Effector memory CD4-positive, alpha-beta T cell (primary cell): ENCODE results near the gene SNRNP40.

Source experiments
- DNase-seq, 3 donors: peaks; one replicate each; pipeline ENCODE4 v3.0.0-alpha.2; 2020
- H3K27ac ChIP-seq: 2 replicates; pipeline ENCODE4 v1.7.0; 2013; ENCODE audit warnings: mild to moderate bottlenecking, low read length, moderate library complexity; ENCODE audit not compliant: insufficient read depth, poor library complexity, severe bottlenecking
- H3K27me3 ChIP-seq: replicated peaks from 2 replicates; pipeline ENCODE4 v1.7.0; 2013; ENCODE audit warnings: mild to moderate bottlenecking, low read length; ENCODE audit not compliant: insufficient read depth, control insufficient read depth, poor library complexity, severe bottlenecking
- H3K36me3 ChIP-seq: 2 replicates; pipeline ENCODE4 v1.7.0; 2013; ENCODE audit warnings: mild to moderate bottlenecking, low read length, moderate library complexity; ENCODE audit not compliant: control insufficient read depth, insufficient read depth
- H3K4me1 ChIP-seq: 2 replicates; pipeline ENCODE4 v1.7.0; 2013; ENCODE audit warnings: low read length, mild to moderate bottlenecking; ENCODE audit not compliant: control insufficient read depth, insufficient read depth, poor library complexity, severe bottlenecking
- H3K4me3 ChIP-seq: 2 replicates; pipeline ENCODE4 v1.7.0; 2013; ENCODE audit warnings: low read length, low read depth, mild to moderate bottlenecking; ENCODE audit not compliant: insufficient read depth, poor library complexity, severe bottlenecking
- H3K9me3 ChIP-seq: 2 replicates; pipeline ENCODE4 v1.7.0; 2013; ENCODE audit warnings: mild to moderate bottlenecking, low read length, moderate library complexity; ENCODE audit not compliant: control insufficient read depth

SNRNP40 gene

GRCh38 chr1:31258581-31258980 lies 38.0 kb downstream of the SNRNP40 start:
- Histone ChIP-seq H3K4me3 (no peak overlapping the region), H3K27ac (no peak overlapping the region), H3K9me3 (no peaks in the 10 kb centered on the region), H3K36me3 (peaks cover 29% of the 10 kb centered on the region), H3K27me3 (no peaks in the 10 kb centered on the region), H3K4me1 (no peaks in the 10 kb centered on the region)
- no peak for DNase-seq

GRCh38 chr1:31257213-31257612 lies 39.4 kb downstream of the SNRNP40 start:
- Histone ChIP-seq H3K4me3 (no peak overlapping the region), H3K36me3 (peaks cover 29% of the 10 kb centered on the region), H3K4me1 (no peaks in the 10 kb centered on the region), H3K27ac (no peak overlapping the region), H3K9me3 (no peaks in the 10 kb centered on the region), H3K27me3 (no peaks in the 10 kb centered on the region)
- DNase-seq = no peak

- Histone ChIP-seq H3K4me3 (no peak overlapping the region), H3K4me1 (no peaks in the 10 kb centered on the region), H3K27ac (no peak overlapping the region), H3K9me3 (no peaks in the 10 kb centered on the region), H3K27me3 (no peaks in the 10 kb centered on the region), H3K36me3 (no peaks in the 10 kb centered on the region)
- no peak for DNase-seq
Observed at GRCh38 chr1:31249854-31250253, 46.7 kb downstream of the SNRNP40 start.

GRCh38 chr1:31248276-31248675 lies 48.3 kb downstream of the SNRNP40 start:
- H3K36me3 ChIP-seq = no peaks in the 10 kb centered on the region
- H3K27me3 ChIP-seq = no peaks in the 10 kb centered on the region
- no peak overlapping the region for H3K27ac ChIP-seq
- H3K4me3 ChIP-seq = no peak overlapping the region
- H3K4me1 ChIP-seq = no peaks in the 10 kb centered on the region
- no peak for DNase-seq
- H3K9me3 ChIP-seq = no peaks in the 10 kb centered on the region

- Histone ChIP-seq H3K4me1 (no peaks in the 10 kb centered on the region), H3K36me3 (no peaks in the 10 kb centered on the region), H3K27me3 (peaks cover 8% of the 10 kb centered on the region), H3K27ac (no peak overlapping the region), H3K9me3 (no peaks in the 10 kb centered on the region), H3K4me3 (no peak overlapping the region)
- no peak for DNase-seq
Observed at GRCh38 chr1:31244326-31244725, 52.3 kb downstream of the SNRNP40 start.

- Histone ChIP-seq H3K27ac (no peak overlapping the region), H3K9me3 (no peaks in the 10 kb centered on the region), H3K4me1 (peaks cover 4% of the 10 kb centered on the region), H3K36me3 (no peaks in the 10 kb centered on the region), H3K4me3 (no peak overlapping the region), H3K27me3 (peaks cover 8% of the 10 kb centered on the region)
- DNase-seq = no peak
Observed at GRCh38 chr1:31243501-31244286, 52.9 kb downstream of the SNRNP40 start.

GRCh38 chr1:31241321-31241720 lies 55.3 kb downstream of the SNRNP40 start:
- Histone ChIP-seq H3K4me1 (peaks cover 7% of the 10 kb centered on the region), H3K4me3 (no peak overlapping the region), H3K27me3 (peaks cover 17% of the 10 kb centered on the region), H3K36me3 (no peaks in the 10 kb centered on the region), H3K27ac (no peak overlapping the region), H3K9me3 (no peaks in the 10 kb centered on the region)
- DNase-seq = no peak

GRCh38 chr1:31239653-31240241 lies 56.8 kb downstream of the SNRNP40 start, which contains the start of gene NKAIN1:
Gene NKAIN1, minus strand, starts transcription at chr1:31239887. Its CDS starts 340 bp downstream, at chr1:31239547.
- Histone ChIP-seq H3K27ac (no peak within 1 kb of the TSS), H3K4me3 (no peak within 1 kb of the TSS)

GRCh38 chr1:31238986-31239613 lies 57.5 kb downstream of the SNRNP40 start:
- peaks cover 18% of the 10 kb centered on the region for H3K27me3 ChIP-seq

More at GRCh38 chr1:31239653-31240241, 56.8 kb downstream of the SNRNP40 start, which contains the start of gene NKAIN1:
- no peak for DNase-seq
- H3K27me3 ChIP-seq = peaks cover 18% of the 10 kb centered on the region
- no peaks in the 10 kb centered on the region for H3K36me3 ChIP-seq
- no peaks in the 10 kb centered on the region for H3K9me3 ChIP-seq
- peaks cover 7% of the 10 kb centered on the region for H3K4me1 ChIP-seq

GRCh38 chr1:31238612-31238985 lies 58.0 kb downstream of the SNRNP40 start:
- Histone ChIP-seq H3K36me3 (no peaks in the 10 kb centered on the region), H3K27me3 (peaks cover 18% of the 10 kb centered on the region), H3K4me3 (no peak overlapping the region), H3K4me1 (peaks cover 7% of the 10 kb centered on the region), H3K27ac (no peak overlapping the region), H3K9me3 (no peaks in the 10 kb centered on the region)
- no peak for DNase-seq

More at GRCh38 chr1:31238986-31239613, 57.5 kb downstream of the SNRNP40 start:
- H3K9me3 ChIP-seq = no peaks in the 10 kb centered on the region
- H3K36me3 ChIP-seq = no peaks in the 10 kb centered on the region
- DNase-seq = no peak
- no peak overlapping the region for H3K4me3 ChIP-seq
- H3K4me1 ChIP-seq = peaks cover 7% of the 10 kb centered on the region
- no peak overlapping the region for H3K27ac ChIP-seq
